ENCODE results near the gene ITPR3.

Gene ITPR3

GRCh38 chr6:33700391-33701050, 79.4 kb downstream of the ITPR3 start:
- peak; percentile 82 for DNase-seq (ENCODE audit: low spot score)

- peak; percentile 74 for DNase-seq (ENCODE audit: low spot score)
Observed at GRCh38 chr6:33702345-33702977, 81.3 kb downstream of the ITPR3 start.

DNA sequence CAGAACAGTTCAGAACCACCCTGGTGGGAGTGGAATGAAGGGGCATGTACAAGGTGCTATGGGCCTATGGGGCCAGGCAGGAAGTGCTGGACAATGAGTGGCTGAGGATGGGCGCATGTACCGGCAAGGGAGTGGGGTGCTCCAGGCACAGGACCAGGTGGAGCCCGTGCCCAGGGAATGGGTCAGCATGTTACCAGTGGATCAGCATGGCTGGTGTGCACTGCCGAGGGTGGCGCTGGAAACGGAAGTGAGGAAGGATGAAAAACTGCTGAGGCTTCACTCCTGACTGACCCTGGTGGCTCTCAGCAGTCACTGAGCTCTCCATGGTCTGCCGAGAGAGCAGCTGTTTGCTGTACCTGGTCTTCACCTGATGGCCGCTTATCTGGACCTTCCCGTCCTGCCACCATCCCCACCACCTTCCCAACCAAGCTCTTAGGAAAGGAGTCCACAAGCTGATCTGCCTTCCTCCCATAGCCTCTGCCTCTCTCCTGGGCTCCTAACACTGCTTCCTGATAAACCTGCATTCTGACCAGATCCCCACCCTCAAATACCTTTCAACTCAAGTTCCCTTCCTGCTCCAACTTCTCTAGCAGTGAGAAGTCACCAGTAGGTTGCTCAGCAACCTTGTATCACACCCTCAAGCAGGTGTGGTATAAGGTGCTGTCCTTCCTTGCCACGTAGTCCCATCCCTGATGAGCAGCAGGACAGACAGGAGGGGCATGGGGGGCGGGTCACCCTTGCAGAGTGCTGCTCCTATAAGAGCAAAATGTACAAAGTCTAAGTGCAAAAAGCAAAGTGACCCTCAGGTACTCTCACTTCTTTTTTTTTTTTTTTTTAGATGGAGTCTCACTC, 83.3 kb downstream of the ITPR3 start:
- DNase-seq (ENCODE audit: low spot score): no peak

- no peak for DNase-seq (ENCODE audit: low spot score)
Observed at GRCh38 chr6:33705268-33705885, 84.3 kb downstream of the ITPR3 start.

GRCh38 chr6:33705955-33706725, 85.0 kb downstream of the ITPR3 start:
- no peak for DNase-seq (ENCODE audit: low spot score)

DNA sequence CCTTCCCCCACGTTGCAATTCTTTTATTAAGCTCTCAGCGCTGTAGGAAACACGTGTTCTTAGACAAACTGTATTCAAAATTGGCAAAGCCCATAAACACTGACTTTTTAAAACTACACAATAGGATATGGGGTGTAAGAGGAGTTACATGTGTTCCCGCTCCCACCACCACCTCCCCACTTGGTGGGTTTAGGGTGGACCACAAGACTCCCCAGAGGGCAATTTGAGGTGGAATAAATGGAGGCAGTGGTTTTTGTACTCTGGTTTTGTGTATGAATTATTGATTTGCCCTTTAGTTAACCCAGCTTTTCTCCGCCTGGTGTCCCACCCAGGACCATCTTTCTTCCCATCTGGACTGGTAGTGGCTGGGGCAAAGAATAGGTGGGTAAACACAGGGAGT, 86.6 kb downstream of the ITPR3 start:
- no peak for DNase-seq (ENCODE audit: low spot score)

- no peak for DNase-seq (ENCODE audit: low spot score)
Observed at GRCh38 chr6:33708516-33709204, 87.5 kb downstream of the ITPR3 start.

DNA sequence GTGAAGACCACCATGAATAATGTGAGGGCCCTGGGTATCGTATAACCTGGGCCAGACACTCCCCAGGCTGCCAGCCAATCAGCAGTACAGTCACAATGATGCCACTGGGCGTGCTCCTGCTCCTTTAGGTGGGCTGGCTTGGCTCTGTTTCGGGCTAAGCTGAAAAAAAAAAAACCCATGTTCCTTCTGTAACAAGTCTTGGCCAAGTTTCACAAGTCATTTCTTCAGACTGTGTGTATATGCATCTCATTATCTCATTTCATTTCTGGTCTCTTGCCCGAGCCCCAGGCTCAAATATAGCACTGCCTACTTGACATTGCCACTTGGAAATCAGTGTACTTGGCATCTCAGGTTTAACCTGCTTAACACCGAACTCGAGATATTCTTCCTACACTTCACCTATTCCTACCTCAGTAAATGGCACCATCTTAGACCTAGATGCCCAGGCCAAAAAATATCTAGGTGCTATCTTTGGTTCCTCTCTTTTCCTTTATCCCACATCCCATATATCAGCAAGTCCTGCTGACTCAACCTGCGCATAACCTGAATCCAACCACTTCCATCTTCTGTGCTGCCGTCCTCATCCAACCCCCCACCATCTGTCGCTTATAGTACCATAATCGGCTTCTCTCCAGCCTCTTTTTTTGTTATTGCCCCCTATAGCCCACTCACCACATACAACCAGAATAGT, 88.6 kb downstream of the ITPR3 start:
- DNase-seq (ENCODE audit: low spot score): no peak

GRCh38 chr6:33710296-33711121, 89.4 kb downstream of the ITPR3 start:
- DNase-seq (ENCODE audit: low spot score): no peak

- peak; percentile 98 for DNase-seq (ENCODE audit: low spot score)
Observed at GRCh38 chr6:33711140-33712129, 90.3 kb downstream of the ITPR3 start, which contains the start of gene UQCC2. Gene UQCC2, minus strand, starts transcription at chr6:33711700. Its CDS starts 14 bp downstream, at chr6:33711686.

DNA sequence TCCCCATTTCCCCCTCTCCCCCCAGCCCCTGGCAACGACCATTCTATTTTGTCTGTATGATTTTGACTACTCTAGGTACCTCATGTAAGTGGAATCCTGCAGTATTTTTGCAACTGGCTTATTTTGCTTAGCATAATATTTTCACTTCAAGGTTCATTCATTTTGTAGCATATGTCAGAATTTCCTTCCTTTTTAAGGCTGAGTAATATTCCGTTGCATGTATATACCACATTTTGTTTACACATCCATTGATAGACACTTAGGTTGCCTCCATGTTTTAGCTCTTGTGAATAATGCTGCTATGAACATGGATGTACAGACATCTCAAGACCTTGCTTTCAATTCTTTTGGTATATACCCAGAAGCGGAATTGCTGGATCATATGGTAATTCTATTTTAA, 91.8 kb downstream of the ITPR3 start:
- no peak for DNase-seq (ENCODE audit: low spot score)

- DNase-seq (ENCODE audit: low spot score): no peak
Observed at GRCh38 chr6:33713786-33714185, 92.7 kb downstream of the ITPR3 start.

- no peak for DNase-seq (ENCODE audit: low spot score)
Observed at GRCh38 chr6:33714385-33715040, 93.4 kb downstream of the ITPR3 start.

- no peak for DNase-seq (ENCODE audit: low spot score)
Observed at GRCh38 chr6:33716379-33716778, 95.3 kb downstream of the ITPR3 start.

- DNase-seq (ENCODE audit: low spot score): no peak
Observed at GRCh38 chr6:33716890-33717632, 95.9 kb downstream of the ITPR3 start.

- no peak for DNase-seq (ENCODE audit: low spot score)
Observed at GRCh38 chr6:33717934-33718455, 96.9 kb downstream of the ITPR3 start.

GRCh38 chr6:33718713-33719112, 97.6 kb downstream of the ITPR3 start:
- DNase-seq (ENCODE audit: low spot score): no peak

Data from iPS-NIHi11 (cell line).